ENCODE results near the gene KRT74. TPM values are rescaled to one million over a fixed set of nuclear protein-coding genes. Genes with fewer than 3 reads are reported as not detected.
"Not testable (repeated sequence)": the region's sequence is repeated elsewhere in the genome, so short reads cannot be mapped to it uniquely, and the experiment has no call there.

Gene KRT74
- total RNA-seq, 1 donor from 2014 or later = not detected

DNA sequence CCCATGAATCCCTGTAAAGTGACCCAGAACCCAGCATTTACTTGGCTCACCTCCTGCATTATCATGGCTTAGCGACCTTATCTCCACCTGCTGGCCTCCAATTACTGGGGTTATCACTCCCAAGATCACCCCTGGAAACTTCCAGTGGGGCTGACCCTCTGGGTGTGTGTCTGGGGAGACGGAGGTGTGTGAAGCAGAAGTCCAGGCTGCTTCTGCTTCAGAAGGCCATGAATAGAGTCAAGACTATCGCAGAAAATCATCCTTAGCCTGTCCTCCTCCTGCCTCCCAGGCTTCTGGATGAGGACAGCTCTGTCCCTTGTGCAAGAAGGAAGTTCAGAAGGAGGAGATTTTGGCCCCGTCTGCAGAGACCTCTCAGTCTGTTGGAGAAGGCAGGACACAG is 28.0 kb upstream of the KRT74 start:
- DNase-seq (ENCODE audit: low spot score in 2 of 2) = no peak

DNA sequence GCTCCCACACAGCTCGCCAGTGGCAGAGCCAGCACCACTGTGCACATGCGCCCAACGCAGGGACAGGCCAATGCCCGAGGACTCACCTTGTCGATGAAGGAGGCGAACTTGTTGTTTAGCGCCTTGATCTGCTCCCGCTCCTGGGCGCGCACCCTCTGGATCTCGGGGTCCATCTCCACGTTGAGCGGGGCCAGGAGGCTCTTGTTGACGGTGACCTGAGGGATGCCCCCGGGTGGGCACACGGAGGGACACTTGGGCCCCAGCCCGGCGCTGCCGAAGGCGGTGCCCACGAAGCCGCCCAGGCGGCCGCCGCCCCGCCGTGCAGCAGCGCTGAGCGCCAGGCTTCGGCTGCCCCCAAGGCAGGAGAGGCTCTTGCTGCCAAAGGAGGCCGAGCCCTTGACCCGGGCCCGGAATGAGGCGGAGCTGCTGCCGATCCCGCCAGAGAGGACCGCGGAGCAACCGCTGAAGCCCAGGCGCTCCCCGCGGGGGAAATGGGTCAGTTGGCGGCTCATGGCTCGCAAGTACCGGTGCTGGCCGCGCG is 27.4 kb upstream of the KRT74 start, which contains the start of gene KRT72:
KRT72 (minus strand) TSS at position 523 of the 541 bp plus-strand sequence; CDS start at position 512, 11 bp downstream.
- intact Hi-C loops (cut with DNase I) = no loop called here

More for the DNA sequence above, 28.0 kb upstream of the KRT74 start:
- no peaks in the 10 kb centered on the region for H3K9me3 ChIP-seq
- intact Hi-C loops (cut with DNase I) = no loop called here
- H3K27me3 ChIP-seq = peaks cover 6% of the 10 kb centered on the region
- no peak overlapping the region for H3K27ac ChIP-seq
- H3K36me3 ChIP-seq = no peaks in the 10 kb centered on the region
- TF ChIP-seq, protein P1, sequence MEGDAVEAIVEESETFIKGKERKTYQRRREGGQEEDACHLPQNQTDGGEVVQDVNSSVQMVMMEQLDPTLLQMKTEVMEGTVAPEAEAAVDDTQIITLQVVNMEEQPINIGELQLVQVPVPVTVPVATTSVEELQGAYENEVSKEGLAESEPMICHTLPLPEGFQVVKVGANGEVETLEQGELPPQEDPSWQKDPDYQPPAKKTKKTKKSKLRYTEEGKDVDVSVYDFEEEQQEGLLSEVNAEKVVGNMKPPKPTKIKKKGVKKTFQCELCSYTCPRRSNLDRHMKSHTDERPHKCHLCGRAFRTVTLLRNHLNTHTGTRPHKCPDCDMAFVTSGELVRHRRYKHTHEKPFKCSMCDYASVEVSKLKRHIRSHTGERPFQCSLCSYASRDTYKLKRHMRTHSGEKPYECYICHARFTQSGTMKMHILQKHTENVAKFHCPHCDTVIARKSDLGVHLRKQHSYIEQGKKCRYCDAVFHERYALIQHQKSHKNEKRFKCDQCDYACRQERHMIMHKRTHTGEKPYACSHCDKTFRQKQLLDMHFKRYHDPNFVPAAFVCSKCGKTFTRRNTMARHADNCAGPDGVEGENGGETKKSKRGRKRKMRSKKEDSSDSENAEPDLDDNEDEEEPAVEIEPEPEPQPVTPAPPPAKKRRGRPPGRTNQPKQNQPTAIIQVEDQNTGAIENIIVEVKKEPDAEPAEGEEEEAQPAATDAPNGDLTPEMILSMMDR (IDR thresholded peaks at IDR 0.05) = no peak
- H3K4me1 ChIP-seq = no peaks in the 10 kb centered on the region
- H3K4me3 ChIP-seq = no peak overlapping the region

DNA sequence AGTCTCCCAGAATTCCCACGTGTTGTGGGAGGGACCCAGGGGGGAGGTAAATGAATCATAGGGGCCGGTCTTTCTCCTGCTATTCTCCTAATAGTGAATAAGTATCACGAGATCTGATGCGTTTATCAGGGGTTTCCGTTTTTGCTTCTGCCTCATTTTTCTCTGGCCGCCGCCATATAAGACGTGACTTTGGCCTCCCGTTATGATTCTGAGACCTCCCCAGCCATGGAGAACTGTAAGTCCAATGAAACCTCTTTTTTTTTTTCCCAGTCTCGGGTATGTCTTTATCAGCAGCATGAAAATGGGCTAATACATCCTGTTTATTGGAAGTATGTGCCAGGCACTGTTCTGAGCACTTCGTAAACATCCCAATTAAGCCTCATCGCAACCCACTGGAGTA is 26.8 kb upstream of the KRT74 start:
- Histone ChIP-seq H3K27ac (no peak overlapping the region), H3K4me1 (no peaks in the 10 kb centered on the region), H3K9me3 (no peaks in the 10 kb centered on the region), H3K4me3 (no peak overlapping the region), H3K27me3 (peaks cover 6% of the 10 kb centered on the region), H3K36me3 (no peaks in the 10 kb centered on the region)
- intact Hi-C loops (cut with DNase I) = no loop called here
- DNase-seq (ENCODE audit: low spot score in 2 of 2) = no peak
- TF ChIP-seq, protein P1 (IDR thresholded peaks at IDR 0.05) = no peak

More for the DNA sequence above, 27.4 kb upstream of the KRT74 start, which contains the start of gene KRT72:
- Histone ChIP-seq H3K4me1 (no peaks in the 10 kb centered on the region), H3K9me3 (no peaks in the 10 kb centered on the region), H3K27ac (no peak within 1 kb of the TSS), H3K4me3 (no peak within 1 kb of the TSS), H3K27me3 (peaks cover 6% of the 10 kb centered on the region), H3K36me3 (no peaks in the 10 kb centered on the region)
- no peak for DNase-seq (ENCODE audit: low spot score in 2 of 2)
- TF ChIP-seq, protein P1 (IDR thresholded peaks at IDR 0.05) = no peak

DNA sequence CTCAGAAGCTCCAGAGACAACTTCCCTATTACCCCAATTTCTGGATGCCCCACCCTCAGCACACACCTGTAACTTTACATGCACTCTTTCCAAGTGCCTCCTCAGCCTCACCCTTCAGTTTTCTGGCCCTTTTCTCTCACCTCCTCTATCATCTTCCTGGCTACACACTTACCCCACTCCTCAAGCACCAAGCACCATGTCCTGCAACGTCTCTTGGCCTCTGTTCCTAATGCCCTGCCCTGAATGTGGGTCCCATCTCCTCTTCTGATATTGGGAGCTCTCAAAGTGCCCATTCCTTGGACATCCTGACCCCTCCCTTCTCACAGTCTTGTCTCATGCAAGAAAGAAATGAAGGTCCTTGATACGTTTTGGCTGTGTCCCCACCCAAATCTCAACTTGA is 26.4 kb upstream of the KRT74 start:
- DNase-seq (ENCODE audit: low spot score in 2 of 2) = no peak
- Histone ChIP-seq H3K9me3 (no peaks in the 10 kb centered on the region), H3K36me3 (no peaks in the 10 kb centered on the region), H3K4me3 (no peak overlapping the region), H3K27me3 (peaks cover 6% of the 10 kb centered on the region), H3K27ac (no peak overlapping the region), H3K4me1 (no peaks in the 10 kb centered on the region)
- intact Hi-C loops (cut with DNase I) = no loop called here
- TF ChIP-seq, protein P1 (IDR thresholded peaks at IDR 0.05) = no peak

DNA sequence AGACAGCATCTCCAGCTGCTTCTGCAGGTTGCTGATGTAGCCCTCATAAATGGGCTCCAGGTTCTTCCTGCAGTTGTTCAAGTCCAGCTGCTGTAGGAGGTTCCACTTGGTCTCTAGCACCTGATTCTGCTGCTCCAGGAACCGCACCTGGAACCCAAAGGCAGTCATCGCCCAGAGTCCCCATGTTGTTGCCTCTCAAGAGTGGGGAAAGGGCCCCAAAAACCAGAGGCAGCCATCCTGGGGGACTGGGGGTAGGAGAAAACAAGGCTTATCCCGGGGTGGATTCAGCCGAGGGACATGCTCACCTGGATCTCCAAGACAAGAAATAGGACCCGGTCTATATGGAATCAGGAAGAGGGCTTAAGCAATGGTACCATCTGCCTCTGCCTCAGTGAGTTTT is 25.3 kb upstream of the KRT74 start:
- TF ChIP-seq, protein P1 (IDR thresholded peaks at IDR 0.05) = no peak
- peaks cover 6% of the 10 kb centered on the region for H3K27me3 ChIP-seq
- H3K9me3 ChIP-seq = no peaks in the 10 kb centered on the region
- no peaks in the 10 kb centered on the region for H3K4me1 ChIP-seq
- no peaks in the 10 kb centered on the region for H3K36me3 ChIP-seq
- H3K27ac ChIP-seq = no peak overlapping the region
- no peak for DNase-seq (ENCODE audit: low spot score in 2 of 2)
- intact Hi-C loops (cut with DNase I) = no loop called here
- H3K4me3 ChIP-seq = no peak overlapping the region

DNA sequence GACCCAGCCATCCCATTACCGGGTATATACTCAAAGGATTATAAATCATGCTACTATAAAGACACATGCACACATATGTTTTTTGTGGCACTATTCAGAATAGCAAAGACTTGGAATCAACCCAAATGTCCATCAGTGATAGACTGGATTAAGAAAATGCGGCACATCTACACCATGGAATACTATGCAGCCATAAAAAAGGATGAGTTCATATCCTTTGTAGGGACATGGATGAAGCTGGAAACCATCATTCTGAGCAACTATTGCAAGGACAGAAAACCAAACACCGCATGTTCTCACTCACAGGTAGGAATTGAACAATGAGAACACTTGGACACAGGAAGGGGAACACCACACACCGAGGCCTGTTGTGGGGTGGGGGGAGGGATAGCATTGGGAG is 20.6 kb upstream of the KRT74 start:
- H3K27me3 ChIP-seq; intact Hi-C loops (cut with DNase I); H3K4me1 ChIP-seq; DNase-seq (ENCODE audit: low spot score in 2 of 2); H3K36me3 ChIP-seq; H3K9me3 ChIP-seq; H3K27ac ChIP-seq; H3K4me3 ChIP-seq: not testable (repeated sequence)
